HG03039 (cell line): ENCODE measurements around the gene NYNRIN.

ENCODE experiments used
- ATAC-seq: cut with Tn5 transposase; IDR thresholded peaks from one replicate; pipeline ENCODE4 v1.9.1; 2021; ENCODE audit warnings: mild to moderate bottlenecking, moderate library complexity; ENCODE audit not compliant: unreplicated experiment

The NYNRIN gene

DNA sequence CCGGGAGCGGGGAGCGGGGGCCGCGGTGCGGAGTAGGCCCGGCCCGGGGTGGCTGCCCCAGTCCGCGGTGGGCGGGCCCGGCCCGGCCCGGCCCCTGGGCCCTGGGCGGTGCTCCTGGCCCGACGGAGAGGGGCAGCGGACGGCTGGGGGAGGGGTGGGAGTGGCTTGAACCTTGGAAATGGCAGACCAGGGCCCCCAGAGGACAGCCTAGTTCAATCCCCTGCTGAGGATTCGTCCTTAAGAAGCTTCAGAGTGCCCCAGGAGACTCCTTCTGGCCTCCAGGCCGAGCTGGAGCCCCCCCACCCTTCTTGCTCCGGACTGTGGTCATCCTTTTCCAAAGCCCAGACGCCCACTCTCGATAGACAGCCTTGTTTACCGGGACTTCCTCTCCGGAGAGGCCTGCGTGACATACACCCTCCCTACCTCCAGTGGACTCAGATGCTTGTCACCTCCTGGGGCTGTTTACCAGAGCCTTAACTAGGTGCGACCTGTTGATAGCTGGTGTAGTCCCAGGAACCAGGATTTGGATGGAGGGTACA, 31.4 kb downstream of the NYNRIN start:
- ATAC-seq, result peak; percentile 49

DNA sequence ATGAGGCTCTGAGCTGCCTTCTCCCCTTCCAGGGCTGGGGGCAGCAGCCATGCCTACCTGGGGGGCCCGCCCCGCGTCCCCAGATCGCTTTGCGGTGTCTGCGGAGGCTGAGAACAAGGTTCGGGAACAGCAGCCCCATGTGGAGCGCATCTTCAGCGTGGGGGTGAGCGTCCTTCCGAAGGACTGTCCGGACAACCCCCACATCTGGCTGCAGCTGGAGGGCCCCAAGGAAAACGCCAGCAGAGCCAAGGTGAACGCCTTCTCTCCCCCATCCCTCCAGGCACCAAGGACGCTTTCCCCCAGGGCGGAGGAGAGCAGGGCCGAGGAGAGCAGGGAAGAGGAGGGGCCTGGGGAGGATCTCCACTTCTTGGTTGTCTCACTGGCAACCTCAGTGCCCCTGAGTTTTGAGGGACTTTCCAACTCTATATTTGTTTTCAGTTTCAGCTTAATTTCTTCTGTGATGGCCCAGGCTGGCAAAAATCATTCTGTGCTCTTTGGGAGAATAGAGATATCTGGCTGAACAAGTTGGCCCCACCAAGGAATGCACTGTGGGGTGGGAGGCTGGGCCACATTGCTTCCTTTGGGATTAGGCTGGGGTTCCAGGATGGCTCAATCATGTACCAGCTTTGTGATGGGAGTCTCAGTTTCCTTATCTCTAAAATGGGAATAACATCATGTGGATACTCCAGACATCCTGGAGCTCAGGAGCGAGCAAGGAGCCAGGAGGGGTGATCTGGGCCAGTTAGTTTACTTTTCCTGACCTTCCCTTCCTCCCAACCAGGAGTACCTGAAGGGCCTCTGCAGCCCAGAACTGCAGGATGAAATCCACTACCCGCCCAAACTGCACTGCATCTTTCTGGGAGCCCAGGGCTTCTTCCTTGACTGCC, 32.1 kb downstream of the NYNRIN start:
- ATAC-seq, result no peak

- ATAC-seq, result peak; percentile 48
Measured at GRCh38 chr14:24431569-24432258, 32.9 kb downstream of the NYNRIN start.

DNA sequence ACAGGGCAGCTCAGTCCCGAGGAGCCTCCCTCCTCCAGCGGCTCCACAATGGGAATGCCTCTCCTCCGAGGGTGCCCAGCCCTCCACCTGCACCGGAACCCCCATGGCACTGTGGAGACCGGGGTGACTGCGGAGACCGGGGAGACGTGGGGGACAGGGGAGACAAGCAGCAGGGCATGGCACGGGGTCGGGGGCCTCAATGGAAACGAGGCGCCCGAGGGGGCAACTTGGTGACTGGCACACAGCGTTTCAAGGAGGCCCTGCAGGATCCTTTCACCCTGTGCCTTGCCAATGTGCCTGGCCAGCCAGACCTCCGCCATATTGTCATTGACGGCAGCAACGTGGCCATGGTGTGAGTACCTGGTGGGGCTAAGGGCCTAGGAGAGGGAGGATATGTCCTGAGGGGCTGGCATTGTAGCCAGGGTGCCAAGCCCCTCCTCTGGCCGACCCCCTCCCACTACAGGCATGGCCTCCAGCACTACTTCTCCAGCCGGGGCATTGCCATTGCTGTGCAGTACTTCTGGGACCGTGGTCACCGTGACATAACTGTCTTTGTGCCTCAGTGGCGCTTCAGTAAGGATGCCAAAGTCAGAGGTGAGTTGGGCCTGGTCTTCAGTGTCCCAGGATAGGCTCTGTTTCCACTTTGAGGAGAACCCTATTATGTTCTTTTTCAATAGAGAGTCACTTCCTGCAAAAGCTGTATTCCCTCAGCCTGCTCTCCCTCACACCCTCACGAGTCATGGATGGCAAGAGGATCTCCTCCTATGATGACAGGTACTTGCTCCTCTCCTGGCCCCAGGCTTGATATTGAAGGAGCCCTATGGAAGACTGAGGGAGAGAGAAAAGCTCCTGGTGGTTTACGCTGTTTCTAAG, 33.7 kb downstream of the NYNRIN start:
- no peak for ATAC-seq

DNA sequence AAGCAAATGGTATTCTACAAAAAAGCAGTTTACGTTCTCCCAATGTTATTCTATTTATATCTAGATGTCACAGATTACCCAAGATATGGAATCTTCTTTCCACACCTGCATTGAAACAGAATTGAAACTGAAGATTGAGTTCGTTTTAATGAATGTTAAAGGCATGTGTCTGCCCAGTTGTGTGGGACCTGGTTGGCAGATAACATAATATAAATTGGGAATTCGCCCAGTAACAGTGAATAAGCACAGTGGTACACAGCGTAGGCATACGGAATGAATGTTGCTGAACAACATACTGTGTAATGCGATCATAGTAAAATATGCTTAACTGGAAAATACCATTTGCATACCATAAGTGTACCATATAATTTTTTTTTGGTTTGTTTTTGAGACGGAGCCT, 35.2 kb downstream of the NYNRIN start:
- ATAC-seq, result no peak

- no peak for ATAC-seq
Measured at GRCh38 chr14:24434676-24435075, 35.9 kb downstream of the NYNRIN start.

DNA sequence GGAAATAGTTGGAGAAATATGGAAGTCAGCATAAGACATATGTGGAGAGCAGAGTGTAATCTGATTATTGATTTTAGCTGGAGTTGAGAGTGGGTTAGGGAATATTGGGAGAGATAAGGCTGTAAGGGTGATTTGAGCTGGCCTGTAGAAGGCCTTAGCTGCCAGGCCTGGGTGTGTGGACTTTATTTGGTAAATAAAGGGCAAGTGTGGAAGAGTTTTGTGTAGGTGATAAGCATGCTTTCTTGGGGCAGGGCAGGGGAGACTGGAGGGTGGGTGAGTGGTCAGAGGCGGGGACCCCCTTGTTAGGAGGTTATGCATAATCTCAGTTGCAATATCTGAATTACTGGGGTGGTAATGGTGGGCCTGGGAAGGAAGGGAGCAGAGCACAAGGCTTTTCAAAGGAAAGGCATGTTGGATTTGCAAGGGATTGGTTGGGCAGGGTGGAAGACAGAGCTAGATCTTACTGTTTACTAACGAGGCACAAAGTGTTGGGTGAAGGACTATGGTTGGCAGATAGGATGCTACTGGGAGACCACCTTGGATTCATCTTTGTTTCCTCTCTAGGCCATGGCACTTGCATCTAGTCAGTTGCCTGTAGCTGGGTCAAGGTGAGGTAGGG, 36.5 kb downstream of the NYNRIN start:
- ATAC-seq, result no peak

- ATAC-seq, result no peak
Measured at GRCh38 chr14:24435998-24436354, 37.2 kb downstream of the NYNRIN start.

DNA sequence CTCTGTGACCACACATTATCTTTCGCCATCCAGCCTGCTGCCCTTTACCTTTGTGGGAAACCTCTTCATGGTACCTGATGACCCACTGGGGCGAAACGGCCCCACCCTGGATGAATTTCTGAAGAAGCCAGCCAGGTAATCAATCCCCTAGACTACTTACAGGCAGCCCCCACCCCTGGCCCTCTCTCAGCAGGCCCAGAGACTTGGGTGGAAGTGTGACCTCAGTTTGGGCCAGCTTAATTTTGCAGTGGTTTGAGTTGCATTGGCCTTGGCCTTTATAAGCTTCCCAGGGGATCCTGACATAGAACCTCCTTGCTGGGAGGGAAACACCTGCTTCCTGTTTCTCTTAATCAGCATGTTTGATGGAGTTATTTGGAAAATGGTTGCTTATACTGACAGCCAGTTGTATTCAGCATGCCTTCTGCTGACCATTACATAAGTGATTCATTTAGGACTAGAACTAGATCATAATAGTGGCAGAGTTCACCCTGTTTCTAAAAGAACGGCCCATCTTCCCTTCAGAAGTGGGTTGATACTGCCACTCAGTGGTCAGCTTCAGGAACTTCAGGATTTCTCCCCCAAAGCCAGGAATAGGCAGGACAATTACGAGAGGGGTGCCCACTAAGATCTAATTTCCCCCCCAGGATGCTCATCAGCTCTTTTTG, 37.7 kb downstream of the NYNRIN start:
- ATAC-seq, result no peak

DNA sequence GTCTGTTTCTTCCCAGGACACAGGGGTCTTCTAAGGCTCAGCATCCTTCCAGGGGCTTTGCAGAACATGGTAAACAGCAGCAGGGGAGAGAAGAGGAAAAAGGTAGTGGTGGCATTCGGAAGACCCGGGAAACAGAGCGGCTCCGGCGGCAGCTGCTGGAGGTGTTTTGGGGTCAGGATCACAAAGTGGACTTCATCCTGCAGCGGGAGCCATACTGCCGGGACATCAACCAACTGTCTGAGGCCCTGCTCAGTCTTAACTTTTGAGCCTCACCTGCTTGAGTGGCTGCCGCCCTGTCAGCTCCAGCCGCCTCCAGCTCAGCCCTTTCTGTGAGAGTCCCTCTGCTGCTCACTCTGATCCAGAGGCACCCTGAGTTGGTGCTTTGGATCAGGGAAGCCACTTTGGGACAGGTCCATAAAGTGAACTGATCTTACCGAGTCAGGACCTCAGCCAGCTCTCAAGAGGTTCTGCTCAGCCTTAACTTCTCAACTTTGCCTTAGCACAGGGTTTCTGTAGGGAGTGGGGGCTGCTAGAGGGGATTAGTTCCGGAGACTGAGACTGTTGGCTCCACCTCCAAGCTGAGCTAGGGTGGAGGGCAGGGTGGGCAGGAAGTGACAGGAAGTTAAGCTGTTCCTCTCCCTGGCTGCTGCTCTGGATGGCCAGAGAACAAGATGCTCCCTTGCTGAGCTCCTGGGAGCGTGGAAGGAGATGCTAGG, 38.4 kb downstream of the NYNRIN start:
- no peak for ATAC-seq

DNA sequence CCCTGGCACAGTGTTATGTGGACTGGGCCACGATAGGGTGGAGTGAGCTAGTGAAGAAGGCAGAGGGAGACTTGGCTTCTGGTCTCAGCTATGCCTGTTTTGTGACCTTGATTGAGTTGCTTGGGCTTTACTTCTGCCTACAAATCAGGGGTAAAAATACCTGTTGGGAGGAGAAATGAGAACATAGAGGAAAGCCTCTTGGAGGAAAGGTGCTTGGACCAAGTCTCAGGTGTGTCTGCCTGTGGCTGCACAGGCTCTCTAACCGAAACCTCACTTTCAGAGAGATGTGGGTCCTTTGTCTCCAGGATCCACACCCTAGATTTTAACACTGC, 38.9 kb downstream of the NYNRIN start:
- no peak for ATAC-seq

DNA sequence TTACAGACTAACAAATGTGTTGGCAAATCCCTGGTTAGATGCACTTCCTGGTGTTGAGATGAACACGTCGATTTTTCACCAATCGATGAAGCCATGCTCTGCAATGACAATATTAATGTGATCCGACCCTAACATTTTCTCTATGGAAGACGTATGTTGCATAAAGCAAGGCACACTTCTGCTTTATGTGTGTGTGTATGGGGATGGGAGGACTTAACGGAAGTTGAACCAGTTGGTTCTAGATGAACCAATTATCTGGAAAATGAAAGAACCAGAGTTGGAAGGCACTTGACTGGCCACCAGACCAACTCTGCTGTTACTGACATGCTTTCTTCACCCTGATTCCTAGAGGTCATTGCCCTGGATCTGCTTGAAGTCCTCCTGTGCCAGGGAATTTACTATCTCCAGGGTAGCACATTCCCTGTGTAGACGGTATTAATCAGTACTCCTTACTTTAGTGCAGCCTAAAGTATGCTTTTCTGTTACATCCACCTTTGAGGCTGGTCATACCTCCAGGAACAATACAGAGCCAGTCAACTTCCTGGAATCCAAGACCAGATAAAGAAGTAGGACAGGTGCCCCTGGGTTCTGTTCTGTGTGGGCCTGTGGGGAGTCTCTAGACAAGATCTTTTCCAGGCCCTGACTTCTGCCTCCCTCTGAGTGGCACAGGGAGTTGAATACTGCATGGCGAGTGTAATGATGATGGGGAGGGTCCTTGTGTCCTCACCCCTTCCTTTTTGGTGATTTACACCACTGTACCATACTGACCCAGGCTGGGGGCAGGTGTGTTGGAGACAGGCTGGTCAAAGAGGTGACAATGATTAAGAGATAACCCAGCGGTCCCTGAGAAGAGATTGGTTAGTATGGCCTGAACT, 39.7 kb downstream of the NYNRIN start:
- no peak for ATAC-seq

GRCh38 chr14:24439257-24439656, 40.5 kb downstream of the NYNRIN start:
- no peak for ATAC-seq

- ATAC-seq, result no peak
Measured at GRCh38 chr14:24439830-24440605, 41.2 kb downstream of the NYNRIN start.

DNA sequence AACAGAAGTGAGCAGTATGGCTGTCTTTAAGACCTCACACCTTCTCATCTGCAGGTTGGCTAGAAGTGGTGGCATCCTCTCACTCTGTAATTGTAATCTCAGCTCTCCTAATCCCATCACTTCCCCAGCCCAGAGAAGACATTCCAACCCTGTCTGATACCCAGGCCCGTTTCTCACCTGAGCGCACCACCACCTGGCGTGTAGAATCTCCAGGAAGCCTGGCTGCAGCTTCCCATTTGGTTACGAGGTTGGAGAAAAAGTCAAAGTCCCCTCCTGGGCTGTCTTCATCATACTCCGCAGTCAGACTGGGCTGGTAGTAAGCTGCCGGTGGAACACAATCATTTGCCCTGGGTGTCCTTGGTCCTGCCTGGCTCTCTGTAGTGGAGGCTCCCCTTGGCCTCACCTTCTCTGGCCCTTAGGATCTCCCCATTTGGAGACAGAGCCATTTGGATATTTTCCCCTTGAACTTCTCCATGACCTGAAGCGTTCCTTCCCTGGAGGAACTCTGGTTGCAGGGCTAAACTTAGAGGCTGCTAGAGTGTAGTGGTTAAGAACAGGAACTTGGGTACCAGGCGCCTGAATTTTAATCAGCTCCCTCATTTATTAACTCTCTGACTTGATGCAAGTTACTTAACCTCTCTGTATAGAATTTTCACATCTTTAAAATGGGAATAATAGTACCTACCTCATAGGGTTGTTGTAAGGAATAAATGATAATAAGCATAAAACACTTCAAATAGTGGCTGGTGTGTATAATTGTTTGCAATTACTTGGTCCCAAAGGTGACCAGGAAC, 42.0 kb downstream of the NYNRIN start:
- ATAC-seq, result no peak

DNA sequence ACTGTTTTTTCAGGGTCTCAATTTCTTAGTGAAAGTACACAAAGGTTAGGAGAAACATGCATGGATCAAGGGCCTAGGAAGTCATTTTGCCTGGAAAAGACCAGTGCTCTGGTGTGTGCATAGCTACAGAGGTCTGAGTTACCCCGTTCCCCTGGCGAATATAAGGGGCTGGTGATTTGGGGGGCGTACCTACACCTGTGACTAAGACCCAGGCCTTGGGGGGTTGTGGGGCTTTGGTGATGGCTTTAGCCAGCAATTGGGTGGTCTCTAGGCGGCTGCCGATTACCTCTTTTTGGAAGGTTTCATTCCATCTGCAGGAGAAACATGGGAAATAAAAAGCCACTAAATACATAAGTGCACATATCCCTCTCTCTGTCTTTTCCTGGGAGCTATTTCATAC, 42.7 kb downstream of the NYNRIN start:
- no peak for ATAC-seq

- ATAC-seq, result no peak
Measured at GRCh38 chr14:24441904-24442239, 43.1 kb downstream of the NYNRIN start.
